DOHH2 (cell line): ENCODE data around the gene SNX9.

Experiments
- H3F3A ChIP-seq: fragments of 200-600 bp; sonication (generic), shearing (Covaris generic); 2 replicates; pipeline ENCODE4 v1.6.0; 2016; ENCODE audit warnings: antibody characterized with exemption, mild to moderate bottlenecking; ENCODE audit not compliant: control insufficient read depth, insufficient read depth
- H3K27ac ChIP-seq: fragments of 200-600 bp; sonication (generic); 2 replicates; pipeline ENCODE4 v1.5.1; 2014; ENCODE audit warnings: low read depth, mild to moderate bottlenecking, low read length, moderate library complexity
- H3K27me3 ChIP-seq: fragments of 200-600 bp; sonication (generic); 2 replicates; pipeline ENCODE4 v1.6.1; 2014; ENCODE audit warnings: mild to moderate bottlenecking, low read length, mixed read lengths; ENCODE audit not compliant: control insufficient read depth
- H3K36me3 ChIP-seq: fragments of 200-600 bp; sonication (generic); 2 replicates; pipeline ENCODE4 v1.6.1; 2014; ENCODE audit warnings: mild to moderate bottlenecking, low read length, moderate library complexity, mixed read lengths; ENCODE audit not compliant: control insufficient read depth
- H3K4me1 ChIP-seq: fragments of 200-600 bp; sonication (generic); 2 replicates; pipeline ENCODE4 v1.6.1; 2014; ENCODE audit warnings: mild to moderate bottlenecking, low read length, mixed read lengths; ENCODE audit not compliant: control insufficient read depth
- H3K4me2 ChIP-seq: fragments of 200-600 bp; sonication (generic); 2 replicates; pipeline ENCODE4 v1.6.0; 2014; ENCODE audit warnings: mild to moderate bottlenecking, low read length, moderate library complexity
- H3K4me3 ChIP-seq: fragments of 200-600 bp; sonication (generic); 2 replicates; pipeline ENCODE4 v1.5.1; 2014; ENCODE audit warnings: mild to moderate bottlenecking, low read length, mixed read lengths
- H3K79me2 ChIP-seq: fragments of 200-600 bp; sonication (generic); 2 replicates; pipeline ENCODE4 v1.6.1; 2014; ENCODE audit warnings: mild to moderate bottlenecking, low read length, mixed read lengths; ENCODE audit not compliant: control insufficient read depth
- H3K9me2 ChIP-seq: fragments of 200-600 bp; sonication (generic); replicated peaks from 2 replicates; pipeline ENCODE4 v1.6.1; 2014; ENCODE audit warnings: mild to moderate bottlenecking, low read length, mixed read lengths; ENCODE audit not compliant: control insufficient read depth
- H3K9me3 ChIP-seq: fragments of 200-600 bp; sonication (generic); 2 replicates; pipeline ENCODE4 v1.6.1; 2014; ENCODE audit warnings: antibody characterized with exemption, low read length, mixed read lengths; ENCODE audit not compliant: control insufficient read depth, insufficient read depth
- H4K20me1 ChIP-seq: fragments of 200-600 bp; sonication (generic); 2 replicates; pipeline ENCODE4 v1.6.0; 2014; ENCODE audit warnings: low read depth, mild to moderate bottlenecking, antibody characterized with exemption, low read length, moderate library complexity; ENCODE audit not compliant: control insufficient read depth, insufficient read depth
- CTCF ChIP-seq: fragments of 200-600 bp; sonication (generic); IDR thresholded peaks from one replicate; pipeline ENCODE4 v1.5.1; 2014; ENCODE audit warnings: antibody characterized with exemption, mild to moderate bottlenecking, low read depth, low read length; ENCODE audit not compliant: poor library complexity, severe bottlenecking
- EZH2phosphoT487 ChIP-seq: fragments of 200-600 bp; sonication (generic); IDR thresholded peaks from 2 replicates; pipeline ENCODE4 v1.6.1; 2017; ENCODE audit warnings: borderline replicate concordance, mild to moderate bottlenecking, antibody characterized with exemption, low read length, moderate library complexity, mixed read lengths

The SNX9 gene

GRCh38 chr6:157976345-157977175, 153.5 kb downstream of the SNX9 start:
- H3K4me1 ChIP-seq = no peaks in the 10 kb centered on the region
- no peaks in the 10 kb centered on the region for H3K9me3 ChIP-seq
- no peak overlapping the region for H3K4me2 ChIP-seq
- no peaks in the 10 kb centered on the region for H3K9me2 ChIP-seq
- no peaks in the 10 kb centered on the region for H3K79me2 ChIP-seq
- TF ChIP-seq EZH2phosphoT487 = no peak
- no peak for TF ChIP-seq CTCF
- H3K27ac ChIP-seq = no peak overlapping the region
- no peaks in the 10 kb centered on the region for H3F3A ChIP-seq
- no peaks in the 10 kb centered on the region for H4K20me1 ChIP-seq
- peaks cover 24% of the 10 kb centered on the region for H3K27me3 ChIP-seq
- no peak overlapping the region for H3K4me3 ChIP-seq
- H3K36me3 ChIP-seq = no peaks in the 10 kb centered on the region

- H3K27ac ChIP-seq = no peak overlapping the region
- no peaks in the 10 kb centered on the region for H3K9me3 ChIP-seq
- H3K9me2 ChIP-seq = no peaks in the 10 kb centered on the region
- no peaks in the 10 kb centered on the region for H3F3A ChIP-seq
- H3K4me3 ChIP-seq = no peak overlapping the region
- peaks cover 29% of the 10 kb centered on the region for H3K27me3 ChIP-seq
- no peaks in the 10 kb centered on the region for H3K36me3 ChIP-seq
- TF ChIP-seq CTCF (no peak), EZH2phosphoT487 (no peak)
- no peak overlapping the region for H3K4me2 ChIP-seq
- H3K79me2 ChIP-seq = no peaks in the 10 kb centered on the region
- 0 out of 2 replicates have a peak, but pooled peaks cover 3% of the 10 kb centered on the region for H3K4me1 ChIP-seq
- H4K20me1 ChIP-seq = no peaks in the 10 kb centered on the region
Observed at GRCh38 chr6:157977176-157977804, 154.2 kb downstream of the SNX9 start.

- no peaks in the 10 kb centered on the region for H3K36me3 ChIP-seq
Observed at GRCh38 chr6:157978021-157978783, 155.2 kb downstream of the SNX9 start.

More at GRCh38 chr6:157978021-157978783, 155.2 kb downstream of the SNX9 start:
- no peaks in the 10 kb centered on the region for H4K20me1 ChIP-seq
- H3K27me3 ChIP-seq = peaks cover 38% of the 10 kb centered on the region
- H3K9me2 ChIP-seq = no peaks in the 10 kb centered on the region
- no peak overlapping the region for H3K27ac ChIP-seq
- no peak overlapping the region for H3K4me2 ChIP-seq
- no peaks in the 10 kb centered on the region for H3K79me2 ChIP-seq
- H3K4me3 ChIP-seq = no peak overlapping the region
- TF ChIP-seq EZH2phosphoT487 (no peak), CTCF (no peak)
- no peaks in the 10 kb centered on the region for H3K9me3 ChIP-seq
- 0 out of 2 replicates have a peak, but pooled peaks cover under 1% of the 10 kb centered on the region for H3F3A ChIP-seq
- H3K4me1 ChIP-seq = 0 out of 2 replicates have a peak, but pooled peaks cover 3% of the 10 kb centered on the region
